ENCODE results near the gene TBC1D22A.

- TF ChIP-seq CTCF (IDR thresholded peaks at IDR 0.05; ENCODE audit: low read length) (no peak), EZH2 (IDR thresholded peaks at IDR 0.05; ENCODE audit: borderline replicate concordance, low read length) (no peak)
Measured at GRCh38 chr22:46727813-46728364, 34.6 kb upstream of the TBC1D22A start.
